Karpas-422 (cell line): ENCODE data around the gene TMEM126B. TPM values are rescaled to one million over a fixed set of nuclear protein-coding genes. Genes with fewer than 3 reads are reported as not detected.
A peak's percentile ranks its signal among the peaks of the same experiment; 100 is the strongest.
"Not testable (repeated sequence)": the region's sequence is repeated elsewhere in the genome, so short reads cannot be mapped to it uniquely, and the experiment has no call there.

Experiments
- DNase-seq: peaks from one replicate; pipeline ENCODE4 v3.0.0-alpha.2; 2015
- H2AFZ ChIP-seq: fragments of 200-600 bp; sonication (generic); 2 replicates; pipeline ENCODE4 v1.6.1; 2014; ENCODE audit warnings: antibody characterized with exemption, low read length, mixed read lengths
- H3K27ac ChIP-seq: fragments of 200-600 bp; sonication (generic); 2 replicates; pipeline ENCODE4 v1.5.1; 2014; ENCODE audit warnings: mild to moderate bottlenecking, low read length, moderate library complexity
- H3K27me3 ChIP-seq: fragments of 200-600 bp; sonication (generic); 2 replicates; pipeline ENCODE4 v1.6.1; 2014; ENCODE audit warnings: low read length, mixed read lengths
- H3K36me3 ChIP-seq: fragments of 200-600 bp; sonication (generic); 2 replicates; pipeline ENCODE4 v1.6.1; 2014; ENCODE audit warnings: low read length, mixed read lengths; ENCODE audit not compliant: insufficient read depth
- H3K4me1 ChIP-seq: fragments of 200-600 bp; sonication (generic); 2 replicates; pipeline ENCODE4 v1.6.1; 2014; ENCODE audit warnings: mild to moderate bottlenecking, low read length, mixed read lengths
- H3K4me2 ChIP-seq: fragments of 200-600 bp; sonication (generic); 2 replicates; pipeline ENCODE4 v1.6.1; 2014; ENCODE audit warnings: low read length, low read depth, mild to moderate bottlenecking; ENCODE audit not compliant: poor library complexity, severe bottlenecking
- H3K4me3 ChIP-seq: fragments of 200-600 bp; sonication (generic); 2 replicates; pipeline ENCODE4 v1.5.1; 2014; ENCODE audit warnings: mild to moderate bottlenecking, antibody characterized with exemption, low read length, mixed read lengths
- H3K79me2 ChIP-seq: fragments of 200-600 bp; sonication (generic); 2 replicates; pipeline ENCODE4 v1.6.1; 2014; ENCODE audit warnings: mild to moderate bottlenecking, low read length, mixed read lengths
- H3K9ac ChIP-seq: fragments of 200-600 bp; sonication (generic); 2 replicates; pipeline ENCODE4 v1.6.0; 2014; ENCODE audit warnings: low read length
- H3K9me2 ChIP-seq: fragments of 200-600 bp; sonication (generic), shearing (Covaris generic); replicated peaks from 2 replicates; pipeline ENCODE4 v1.6.0; 2014; ENCODE audit warnings: mild to moderate bottlenecking, low read length, moderate library complexity; ENCODE audit not compliant: insufficient read depth
- H3K9me3 ChIP-seq: fragments of 300-700, 200-600 bp; sonication (generic); 2 replicates; pipeline ENCODE4 v1.6.1; 2014; ENCODE audit warnings: low read length, mixed read lengths
- H4K20me1 ChIP-seq: fragments of 200-600 bp; sonication (generic); 2 replicates; pipeline ENCODE4 v1.6.1; 2014; ENCODE audit warnings: mild to moderate bottlenecking, antibody characterized with exemption, low read length, low read depth; ENCODE audit not compliant: insufficient read depth
- total RNA-seq: library from RNA; depleted of rRNA; stranded (reverse); fragments of >200 nt; shearing (Covaris generic); gene quantifications from 2 replicates; pipeline ENCODE4 v1.2.3, GENCODE V29; 2014; ENCODE audit warnings: low replicate concordance

Gene TMEM126B
- total RNA-seq, 1 experiment from 2014 or later = 188 TPM

DNA sequence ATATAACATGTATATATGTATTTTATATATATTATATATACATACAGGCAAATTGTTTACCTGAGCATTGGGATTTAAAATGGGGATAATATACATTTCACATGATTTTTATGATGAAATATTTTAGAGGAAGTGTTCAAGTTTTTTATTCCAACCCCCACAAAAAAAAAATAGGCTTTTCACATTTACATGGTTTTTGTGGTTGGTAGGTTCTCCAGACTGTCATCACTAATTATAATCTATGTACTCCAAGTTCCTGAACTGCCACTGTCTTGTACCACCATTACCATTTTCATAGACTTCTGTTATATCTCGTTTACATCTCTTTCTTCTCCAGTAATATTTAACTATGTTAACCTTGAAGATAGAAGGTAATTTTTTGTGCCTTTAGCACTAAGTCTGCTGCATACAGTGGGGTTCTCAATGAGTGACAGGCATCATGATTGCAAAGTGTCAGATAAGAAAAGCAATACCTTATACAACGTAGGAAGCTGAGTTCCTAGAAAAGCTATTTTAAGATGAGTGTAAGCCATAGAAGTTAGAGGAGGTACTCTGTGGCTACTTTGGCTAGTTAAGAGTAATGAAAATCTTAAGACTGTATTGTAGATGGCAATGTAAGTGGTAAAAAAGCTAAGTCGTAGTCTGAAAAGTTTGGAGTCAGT lies 24.5 kb downstream of the TMEM126B start:
- Histone ChIP-seq H3K9me3 (no peaks in the 10 kb centered on the region), H3K79me2 (peaks cover 67% of the 10 kb centered on the region), H3K4me3 (no peak overlapping the region), H3K9me2 (no peaks in the 10 kb centered on the region), H3K4me2 (no peak overlapping the region), H3K36me3 (peaks cover 37% of the 10 kb centered on the region), H3K4me1 (peaks cover 36% of the 10 kb centered on the region), H2AFZ (no peak overlapping the region), H3K27ac (peak overlapping the region; percentile 15; the same call in 1 of the 2 replicates), H4K20me1 (no peaks in the 10 kb centered on the region), H3K27me3 (no peaks in the 10 kb centered on the region), H3K9ac (no peak overlapping the region)
- no peak for DNase-seq

DNA sequence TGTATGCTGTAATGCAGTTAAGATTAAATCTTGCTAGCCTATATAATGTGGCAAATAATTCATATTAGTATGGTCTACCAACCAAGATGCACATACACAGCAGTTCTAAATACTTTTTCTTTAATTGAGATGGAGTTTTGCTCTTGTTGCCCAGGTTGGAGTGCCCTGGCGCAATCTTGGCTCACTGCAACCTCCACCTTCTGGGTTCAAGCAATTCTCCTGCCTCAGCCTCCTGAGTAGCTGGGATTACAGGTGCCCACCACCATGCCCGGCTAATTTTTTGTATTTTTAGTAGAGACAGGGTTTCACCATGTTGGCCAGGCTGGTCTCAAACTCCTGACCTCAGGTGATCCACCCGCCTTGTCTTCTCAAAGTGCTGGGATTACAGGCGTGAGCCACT lies 25.9 kb downstream of the TMEM126B start:
- H3K27ac ChIP-seq, H3K27me3 ChIP-seq, H2AFZ ChIP-seq, H3K4me2 ChIP-seq, H3K4me3 ChIP-seq, H3K9me3 ChIP-seq, H3K9ac ChIP-seq, H3K9me2 ChIP-seq, H4K20me1 ChIP-seq, DNase-seq: not testable (repeated sequence)
- peaks cover 51% of the 10 kb centered on the region for H3K36me3 ChIP-seq
- H3K79me2 ChIP-seq = peaks cover 75% of the 10 kb centered on the region
- H3K4me1 ChIP-seq = peaks cover 40% of the 10 kb centered on the region

DNA sequence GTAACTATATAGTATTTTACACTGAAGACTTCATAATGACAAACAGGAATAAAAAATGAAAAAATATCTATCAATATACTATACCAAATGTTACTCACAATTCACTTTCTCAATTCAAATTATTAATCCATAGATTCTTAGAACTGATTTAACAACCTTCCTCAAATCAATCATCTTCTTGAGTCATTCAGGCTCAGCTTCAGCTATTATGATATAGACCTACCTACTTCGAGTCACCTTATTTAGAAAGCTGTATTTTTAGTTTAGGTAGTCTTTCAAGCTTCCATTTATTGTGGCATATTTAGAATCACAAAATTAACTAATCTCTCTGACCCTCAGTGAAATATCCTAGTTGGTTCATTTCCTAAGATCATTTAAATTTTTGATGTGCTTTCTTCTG lies 28.4 kb downstream of the TMEM126B start:
- Histone ChIP-seq H3K79me2 (peaks cover 80% of the 10 kb centered on the region), H3K9ac (no peak overlapping the region), H3K4me1 (peaks cover 47% of the 10 kb centered on the region), H4K20me1 (peaks cover 30% of the 10 kb centered on the region), H3K9me2 (no peaks in the 10 kb centered on the region), H3K36me3 (peaks cover 74% of the 10 kb centered on the region), H2AFZ (no peak overlapping the region), H3K9me3 (no peaks in the 10 kb centered on the region), H3K27ac (no peak overlapping the region), H3K4me3 (no peak overlapping the region), H3K27me3 (no peaks in the 10 kb centered on the region), H3K4me2 (no peak overlapping the region)
- no peak for DNase-seq

DNA sequence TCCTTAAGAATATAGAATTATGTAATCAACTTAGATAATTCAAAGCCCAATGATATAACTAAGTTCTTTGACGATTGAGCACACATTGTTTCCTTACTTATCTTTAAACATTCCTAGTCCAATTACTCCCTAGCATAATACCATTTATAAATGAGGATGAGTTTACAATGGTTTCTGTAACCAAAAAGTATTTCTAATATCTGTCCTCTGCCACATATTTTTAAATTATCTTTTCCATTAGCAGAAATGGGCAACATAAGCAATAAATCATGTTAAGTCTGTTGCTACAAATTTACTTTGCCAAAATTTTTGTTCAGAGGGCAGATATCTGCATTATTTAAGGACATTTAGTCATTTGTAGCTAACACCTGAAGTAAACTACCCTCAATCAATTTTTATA lies 29.8 kb downstream of the TMEM126B start:
- no peak overlapping the region for H3K4me3 ChIP-seq
- no peak for DNase-seq
- H3K4me2 ChIP-seq = no peak overlapping the region
- no peak overlapping the region for H3K9ac ChIP-seq
- H3K27ac ChIP-seq = peak overlapping the region; percentile 21; the same call in 1 of the 2 replicates
- H3K9me2 ChIP-seq = no peaks in the 10 kb centered on the region
- peaks cover 83% of the 10 kb centered on the region for H3K36me3 ChIP-seq
- H3K9me3 ChIP-seq = no peaks in the 10 kb centered on the region
- H3K79me2 ChIP-seq = peaks cover 90% of the 10 kb centered on the region
- no peaks in the 10 kb centered on the region for H3K27me3 ChIP-seq
- peaks cover 43% of the 10 kb centered on the region for H4K20me1 ChIP-seq
- peaks cover 56% of the 10 kb centered on the region for H3K4me1 ChIP-seq
- H2AFZ ChIP-seq = no peak overlapping the region

DNA sequence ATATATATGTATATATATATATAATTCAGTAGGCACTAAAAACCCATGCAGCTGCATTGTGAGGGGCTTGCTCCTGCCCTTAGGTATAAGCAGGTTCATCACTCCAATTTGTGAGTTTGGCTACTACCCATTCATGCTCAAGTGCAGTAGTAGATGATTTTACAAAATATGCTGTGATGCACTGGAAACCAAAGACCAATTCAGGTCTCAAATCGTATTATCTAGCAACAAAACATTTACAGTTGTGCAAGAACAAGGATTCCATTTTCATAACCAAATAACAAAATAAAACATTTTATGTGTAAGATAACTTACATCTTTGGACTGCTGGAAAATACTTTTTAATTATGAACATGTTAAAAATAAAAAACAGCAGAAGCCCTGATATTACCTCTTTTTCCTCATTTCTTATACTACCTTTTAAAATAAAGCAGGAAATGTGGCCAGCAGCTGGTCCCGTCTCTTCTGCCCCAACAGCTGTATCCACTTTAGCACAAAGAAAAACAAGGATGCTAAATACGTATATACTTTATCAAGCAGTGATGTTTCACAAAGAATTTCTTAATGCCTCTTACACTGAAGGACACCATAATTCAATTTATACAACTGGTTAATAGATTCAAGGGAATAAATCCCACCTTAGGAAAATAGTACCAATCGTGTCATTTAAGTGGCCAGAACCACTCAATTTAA lies 33.7 kb downstream of the TMEM126B start:
- H3K9me2 ChIP-seq = no peaks in the 10 kb centered on the region
- peak overlapping the region; percentile 89 for H3K4me2 ChIP-seq
- no peak overlapping the region for H3K27ac ChIP-seq
- H3K27me3 ChIP-seq = no peaks in the 10 kb centered on the region
- peak overlapping the region; percentile 93 for H3K9ac ChIP-seq
- H4K20me1 ChIP-seq = peaks cover 55% of the 10 kb centered on the region
- H3K79me2 ChIP-seq = peaks cover 78% of the 10 kb centered on the region
- peaks cover 65% of the 10 kb centered on the region for H3K36me3 ChIP-seq
- H3K4me3 ChIP-seq = peak overlapping the region; percentile 75
- no peaks in the 10 kb centered on the region for H3K9me3 ChIP-seq
- no peak for DNase-seq
- no peak overlapping the region for H2AFZ ChIP-seq
- peaks cover 59% of the 10 kb centered on the region for H3K4me1 ChIP-seq

DNA sequence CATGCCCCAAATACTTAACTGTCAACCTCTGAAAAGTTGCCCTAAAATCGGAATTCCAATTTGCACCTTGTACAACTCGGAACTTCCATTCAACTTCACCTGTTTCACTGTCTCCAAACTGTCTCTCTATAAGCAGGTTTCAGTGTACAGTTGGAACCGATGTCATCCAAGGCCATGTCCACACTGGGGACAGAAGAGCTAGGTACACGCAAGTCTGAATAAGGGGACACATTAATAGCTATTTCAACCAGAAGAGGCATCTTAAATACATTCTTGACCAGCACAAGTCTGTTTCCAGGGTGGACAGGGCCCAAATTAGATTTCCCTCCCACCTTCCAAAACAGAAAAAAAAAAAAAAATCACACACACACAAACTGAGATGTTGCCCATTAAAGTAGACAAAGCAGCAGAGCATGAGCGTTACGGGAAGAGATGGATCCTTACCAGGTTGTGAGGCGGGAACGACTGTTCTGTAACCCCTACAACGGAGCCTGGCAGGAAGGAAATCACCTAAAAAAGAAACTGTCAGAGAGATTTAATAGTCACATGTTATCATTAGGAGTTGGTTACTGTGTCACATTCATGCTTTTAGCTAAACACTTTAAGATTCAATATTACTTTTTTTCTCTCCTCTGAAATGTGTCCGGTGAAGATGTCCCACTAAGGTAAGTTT lies 34.8 kb downstream of the TMEM126B start:
- no peaks in the 10 kb centered on the region for H3K27me3 ChIP-seq
- peak; percentile 66 for DNase-seq
- H4K20me1 ChIP-seq = peaks cover 55% of the 10 kb centered on the region
- H3K27ac ChIP-seq = peak overlapping the region; percentile 81; the same call in 1 of the 2 replicates
- peaks cover 67% of the 10 kb centered on the region for H3K79me2 ChIP-seq
- peaks cover 55% of the 10 kb centered on the region for H3K4me1 ChIP-seq
- peaks cover 54% of the 10 kb centered on the region for H3K36me3 ChIP-seq
- H3K4me2 ChIP-seq = peak overlapping the region; percentile 89
- no peaks in the 10 kb centered on the region for H3K9me3 ChIP-seq
- H3K9ac ChIP-seq = peak overlapping the region; percentile 93
- no peak overlapping the region for H2AFZ ChIP-seq
- no peaks in the 10 kb centered on the region for H3K9me2 ChIP-seq
- H3K4me3 ChIP-seq = peak overlapping the region; percentile 75

DNA sequence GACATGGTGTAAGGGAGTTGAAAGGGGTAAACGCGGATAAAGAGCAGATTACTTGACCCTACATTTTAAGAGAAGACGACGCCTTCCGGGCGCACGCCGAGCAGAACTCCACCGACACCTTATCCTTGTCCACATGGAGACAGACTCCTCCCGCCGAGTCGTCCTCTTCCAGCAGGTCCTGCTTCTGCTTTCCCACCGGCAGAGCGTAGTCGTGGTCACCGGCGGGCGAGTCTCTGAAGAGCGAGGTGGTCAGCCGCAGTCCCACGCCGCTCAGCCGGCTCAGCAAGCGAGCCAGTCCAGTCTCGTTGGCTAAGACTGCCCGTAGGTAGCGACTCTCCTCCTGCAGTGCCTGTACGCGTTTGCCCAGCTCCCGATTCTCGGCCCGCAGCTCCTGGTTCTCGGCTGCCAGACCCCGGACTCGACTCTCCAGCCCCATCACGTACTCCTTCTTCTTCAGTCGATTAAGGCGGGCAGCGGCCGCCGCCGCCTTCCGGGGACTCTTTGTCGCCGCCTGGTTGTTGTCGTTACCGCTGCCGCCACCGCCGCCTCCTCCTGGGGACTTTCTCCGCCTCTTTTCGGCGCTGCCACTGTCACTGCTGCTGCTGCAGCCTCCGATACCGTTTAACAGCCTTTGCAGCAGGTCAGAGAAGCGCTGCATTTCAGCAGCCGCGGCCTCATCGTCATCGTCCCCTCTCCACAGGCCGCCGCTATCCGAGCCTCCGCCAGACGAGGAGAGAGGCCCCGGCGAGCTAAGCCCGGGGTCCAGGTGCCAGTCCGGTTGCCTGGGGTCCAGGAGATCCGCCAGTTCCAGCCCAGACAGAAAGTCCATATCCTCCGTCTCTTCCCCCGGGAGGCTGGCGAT lies 35.6 kb downstream of the TMEM126B start:
- Histone ChIP-seq H2AFZ (0 out of 2 replicates have a peak overlapping the region, but pooled peaks have one; percentile 12), H3K27me3 (no peaks in the 10 kb centered on the region), H3K4me3 (peak overlapping the region; percentile 75), H3K4me1 (peaks cover 47% of the 10 kb centered on the region), H3K9me3 (no peaks in the 10 kb centered on the region), H3K4me2 (peak overlapping the region; percentile 89), H3K9ac (peak overlapping the region; percentile 93), H3K9me2 (no peaks in the 10 kb centered on the region), H3K27ac (peak overlapping the region; percentile 81), H4K20me1 (peaks cover 52% of the 10 kb centered on the region), H3K36me3 (peaks cover 46% of the 10 kb centered on the region), H3K79me2 (peaks cover 59% of the 10 kb centered on the region)
- DNase-seq = peak; percentile 96
